GM12891 (cell line): ENCODE results near the gene LZTS2.

Source experiments
- POLR2A ChIP-seq: IDR thresholded peaks from 2 replicates; pipeline ENCODE4 v1.6.1; 2011; ENCODE audit warnings: low read depth, low read length, control low read depth
- TAF1 ChIP-seq: IDR thresholded peaks from 2 replicates; pipeline ENCODE4 v1.6.1; 2011; ENCODE audit warnings: low read depth, low read length, control low read depth

GRCh38 chr10:101015582-101015973 is 16.0 kb downstream of the LZTS2 start:
- TF ChIP-seq POLR2A (no peak), TAF1 (no peak)
